PC-3 (cell line): ENCODE results near the gene GPR156. TPM values are rescaled to one million over a fixed set of nuclear protein-coding genes. Genes with fewer than 3 reads are reported as not detected.
A peak's percentile ranks its signal among the peaks of the same experiment; 100 is the strongest.

Experiments
- ATAC-seq: fragments of 200-7000 bp; cut with Tn5 transposase; 2 replicates; pipeline ENCODE4 v1.9.1; 2020; ENCODE audit warnings: mild to moderate bottlenecking, moderate library complexity
- BruUV-seq: library from RNA; stranded (reverse); fragments of 400-500 nt; replicated peaks from 2 replicates; lab custom pipeline; 2021; lab: Mats Ljungman, UMichigan
- CTCF ChIA-PET: fragments of 300-600 bp; sonication (Branson Sonifier 250); formaldehyde crosslinking; loops from one replicate; lab custom pipeline; 2022; ENCODE audit warnings: antibody characterized with exemption; lab: Charles Lee
- POLR2A ChIA-PET: fragments of 300-600 bp; sonication (Branson Sonifier 250); formaldehyde crosslinking; loops from one replicate; lab custom pipeline; 2022; ENCODE audit warnings: antibody characterized with exemption; ENCODE audit not compliant: unreplicated experiment; lab: Charles Lee
- DNase-seq: peaks from one replicate; pipeline ENCODE4 v3.0.0-alpha.2; 2015
- H2AFZ ChIP-seq: fragments of 300-600 bp; sonication (generic); 2 replicates; pipeline ENCODE4 v1.6.0; 2016; ENCODE audit warnings: antibody characterized with exemption, low read length
- H3F3A ChIP-seq: fragments of 300-600 bp; sonication (generic); one replicate; pipeline ENCODE4 v1.6.0; 2017; ENCODE audit warnings: antibody characterized with exemption, low read length, control low read depth, mild to moderate bottlenecking; ENCODE audit not compliant: unreplicated experiment
- H3K27ac ChIP-seq: fragments of 300-600 bp; sonication (generic); 2 replicates; pipeline ENCODE4 v1.5.1; 2016; ENCODE audit warnings: mild to moderate bottlenecking, low read length
- H3K27me3 ChIP-seq: fragments of 300-600 bp; sonication (generic); 2 replicates; pipeline ENCODE4 v1.6.1; 2016; ENCODE audit warnings: low read length, mixed read lengths
- H3K36me3 ChIP-seq: fragments of 300-600 bp; sonication (generic); 2 replicates; pipeline ENCODE4 v1.6.1; 2016; ENCODE audit warnings: low read depth, mixed run types, low read length, mixed read lengths
- H3K4me1 ChIP-seq: fragments of 300-600 bp; sonication (generic); 2 replicates; pipeline ENCODE4 v1.5.1; 2016; ENCODE audit warnings: low read length; ENCODE audit not compliant: insufficient read depth
- H3K4me2 ChIP-seq: fragments of 300-600 bp; sonication (generic); 2 replicates; pipeline ENCODE4 v1.6.0; 2016; ENCODE audit warnings: low read length
- H3K4me3 ChIP-seq: fragments of 300-600 bp; sonication (generic); 2 replicates; pipeline ENCODE4 v1.5.1; 2016; ENCODE audit warnings: mild to moderate bottlenecking, low read length, mixed read lengths
- H3K79me2 ChIP-seq: fragments of 300-600 bp; sonication (generic); 2 replicates; pipeline ENCODE4 v1.6.1; 2017; ENCODE audit warnings: low read length, mixed read lengths
- H3K9ac ChIP-seq: fragments of 300-600 bp; sonication (generic); 2 replicates; pipeline ENCODE4 v1.6.0; 2016; ENCODE audit warnings: mild to moderate bottlenecking, low read length
- H3K9me2 ChIP-seq: fragments of 300-600 bp; sonication (generic); replicated peaks from 2 replicates; pipeline ENCODE4 v1.6.1; 2016; ENCODE audit warnings: mixed run types, low read length, mixed read lengths
- H3K9me3 ChIP-seq: fragments of 300-600 bp; sonication (generic); 2 replicates; pipeline ENCODE4 v1.6.1; 2016; ENCODE audit warnings: low read length, mixed read lengths
- H4K20me1 ChIP-seq: fragments of 300-600 bp; sonication (generic); 2 replicates; pipeline ENCODE4 v1.6.1; 2016; ENCODE audit warnings: low read length, mixed read lengths
- CTCF ChIP-seq: fragments of 300-600 bp; sonication (generic); conservative IDR thresholded peaks from 2 replicates; pipeline ENCODE4 v1.5.1; 2017; ENCODE audit warnings: antibody characterized with exemption, low read depth, mild to moderate bottlenecking, low read length
- EZH2 ChIP-seq: fragments of 300-600 bp; sonication (generic); IDR thresholded peaks from one replicate; pipeline ENCODE4 v1.6.1; 2017; ENCODE audit warnings: antibody characterized with exemption, mild to moderate bottlenecking, low read length; ENCODE audit not compliant: unreplicated experiment
- EZH2phosphoT487 ChIP-seq: fragments of 300-600 bp; sonication (generic); IDR thresholded peaks from 2 replicates; pipeline ENCODE4 v1.6.1; 2018; ENCODE audit warnings: mild to moderate bottlenecking, antibody characterized with exemption, low read length, borderline replicate concordance
- intact Hi-C: fragments of 100-400 bp; cut with micrococcal nuclease; formaldehyde crosslinking; loops from 2 replicates; pipeline ENCODE4 v1.9.0; 2023
- total RNA-seq: library from RNA; depleted of rRNA; stranded (reverse); fragments of >200 nt; gene quantifications from 2 replicates; pipeline ENCODE4 v1.2.3, GENCODE V29; 2014

The GPR156 gene
- total RNA-seq, 1 experiment from 2014 or later: 5.1 TPM

- Histone ChIP-seq H3F3A (no peaks in the 10 kb centered on the region), H3K9me3 (no peaks in the 10 kb centered on the region), H3K4me3 (0 out of 2 replicates have a peak overlapping the region, but pooled peaks have one; percentile 8), H4K20me1 (no peaks in the 10 kb centered on the region), H3K9ac (peak overlapping the region; percentile 7; the same call in 1 of the 2 replicates), H3K36me3 (no peaks in the 10 kb centered on the region), H3K4me1 (peaks cover 31% of the 10 kb centered on the region), H3K27ac (peak overlapping the region; percentile 71), H3K9me2 (no peaks in the 10 kb centered on the region), H3K4me2 (peak overlapping the region; percentile 65), H2AFZ (peak overlapping the region; percentile 36), H3K79me2 (no peaks in the 10 kb centered on the region), H3K27me3 (no peaks in the 10 kb centered on the region)
- BruUV-seq: no TSS peak
- peak; percentile 98 for DNase-seq
- peak; percentile 99 for ATAC-seq
- no peak for TF ChIP-seq CTCF
- TF ChIP-seq EZH2: no peak
- TF ChIP-seq EZH2phosphoT487: no peak
- intact Hi-C loops: loop anchor here (1.0 to 2.0 kb wide), 2 partner anchors 17 to 75 kb away; partner anchors contain the start of gene GSK3B
- CTCF ChIA-PET: no interaction called here
- POLR2A ChIA-PET: interaction anchor here (1.0 to 1.6 kb wide), 2 partner anchors 10 to 75 kb away, joined by 3 to 14 read pairs; no protein-coding TSS in a partner anchor
Observed at GRCh38 chr3:120170223-120170622, 114.8 kb downstream of the GPR156 start.

- peak overlapping the region; percentile 21 for H3K4me2 ChIP-seq
- H3K9me2 ChIP-seq: no peaks in the 10 kb centered on the region
- DNase-seq (no peak), ATAC-seq (no peak)
- ChIA-PET POLR2A (interaction anchor here (1.6 kb wide), 1 partner anchor 74 kb away, joined by 14 read pairs; no protein-coding TSS in a partner anchor), CTCF (no interaction called here)
- no peak overlapping the region for H3K4me3 ChIP-seq
- H3K79me2 ChIP-seq: no peaks in the 10 kb centered on the region
- intact Hi-C loops: no loop called here
- no peaks in the 10 kb centered on the region for H3K9me3 ChIP-seq
- no TSS peak for BruUV-seq
- peak overlapping the region; percentile 71 for H3K27ac ChIP-seq
- no peaks in the 10 kb centered on the region for H3K36me3 ChIP-seq
- H3K9ac ChIP-seq: no peak overlapping the region; the same call in 1 of the 2 replicates
- H3K27me3 ChIP-seq: no peaks in the 10 kb centered on the region
- no peaks in the 10 kb centered on the region for H4K20me1 ChIP-seq
- peaks cover 31% of the 10 kb centered on the region for H3K4me1 ChIP-seq
- no peak overlapping the region for H2AFZ ChIP-seq
- TF ChIP-seq EZH2 (no peak), EZH2phosphoT487 (no peak), CTCF (no peak)
- H3F3A ChIP-seq: no peaks in the 10 kb centered on the region
Observed at GRCh38 chr3:120169407-120169806, 115.6 kb downstream of the GPR156 start.

- no peaks in the 10 kb centered on the region for H4K20me1 ChIP-seq
- H3K36me3 ChIP-seq: no peaks in the 10 kb centered on the region
- no peak overlapping the region for H2AFZ ChIP-seq
- no peaks in the 10 kb centered on the region for H3K9me2 ChIP-seq
- no peak overlapping the region for H3K4me3 ChIP-seq
- DNase-seq (no peak), ATAC-seq (no peak)
- intact Hi-C loops: no loop called here
- no peak overlapping the region for H3K27ac ChIP-seq
- no peak overlapping the region for H3K9ac ChIP-seq
- ChIA-PET CTCF (no interaction called here), POLR2A (no interaction called here)
- peaks cover 31% of the 10 kb centered on the region for H3K4me1 ChIP-seq
- no peaks in the 10 kb centered on the region for H3K79me2 ChIP-seq
- TF ChIP-seq EZH2phosphoT487: no peak
- no peak for TF ChIP-seq EZH2
- no peak for TF ChIP-seq CTCF
- H3F3A ChIP-seq: no peaks in the 10 kb centered on the region
- no peaks in the 10 kb centered on the region for H3K9me3 ChIP-seq
- no peak overlapping the region for H3K4me2 ChIP-seq
- BruUV-seq: no TSS peak
- H3K27me3 ChIP-seq: no peaks in the 10 kb centered on the region
Observed at GRCh38 chr3:120168611-120169010, 116.4 kb downstream of the GPR156 start.
